HFFc6 (cell line): ENCODE measurements around the gene ZNF19. TPM values are rescaled to one million over a fixed set of nuclear protein-coding genes. Genes with fewer than 3 reads are reported as not detected.

Source experiments
- DNase-seq: peaks from one replicate; pipeline ENCODE4 v3.0.0-alpha.2; 2018
- H3K27ac Mint-ChIP-seq: 2 replicates; pipeline ENCODE4 v1.8.0; 2020; ENCODE audit warnings: mild to moderate bottlenecking, mixed read lengths
- H3K27me3 Mint-ChIP-seq: 2 replicates; pipeline ENCODE4 v1.8.0; 2021; ENCODE audit warnings: mild to moderate bottlenecking, moderate library complexity, mixed read lengths; ENCODE audit not compliant: insufficient read depth
- H3K36me3 Mint-ChIP-seq: 2 replicates; pipeline ENCODE4 v1.8.0; 2021; ENCODE audit warnings: low read depth, mixed read lengths
- H3K4me1 Mint-ChIP-seq: 2 replicates; pipeline ENCODE4 v1.8.0; 2020; ENCODE audit warnings: low read depth, mixed read lengths
- H3K4me3 Mint-ChIP-seq: 2 replicates; pipeline ENCODE4 v1.8.0; 2020; ENCODE audit warnings: mild to moderate bottlenecking, moderate library complexity, mixed read lengths
- H3K9me3 Mint-ChIP-seq: 2 replicates; pipeline ENCODE4 v1.8.0; 2020; ENCODE audit warnings: mild to moderate bottlenecking, mixed read lengths
- long read RNA-seq: library from polyadenylated mRNA; unstranded; transcript quantifications from one replicate; pipeline ENCODE4 v2.0.0, GENCODE V29; 2019
- total RNA-seq, 6 experiments: library from RNA; stranded (reverse); fragmentation: NEBNext Ultra II Directional; extraction: Animal tissue kit (Norgen Biotek cat#: 25700); gene quantifications; 2 replicates in 1 of 6; 3 replicates in 5 of 6; pipeline ENCODE4 v1.2.3, GENCODE V29; 2021
- TF ChIP-seq, protein P1 (sequence below): fragments of 200-600 bp; sonication (generic); IDR thresholded peaks from 2 replicates; pipeline ENCODE4 v1.5.0; 2021; ENCODE audit warnings: antibody characterized with exemption, mild to moderate bottlenecking

The ZNF19 gene
- 1 to 10 TPM; 1.1 to 2.0 (median 1.6) TPM for total RNA-seq
- long read RNA-seq: 0 reads

GRCh38 chr16:71489122-71489521 lies at the start of gene ZNF19:
ZNF19 (minus strand) TSS chr16:71489324; CDS start chr16:71482114, 7,210 bp downstream.
- H3K9me3 Mint-ChIP-seq: no peaks in the 10 kb centered on the region
- peaks cover 9% of the 10 kb centered on the region; the same call in 1 of the 2 replicates for H3K27me3 Mint-ChIP-seq
- H3K36me3 Mint-ChIP-seq: no peaks in the 10 kb centered on the region

GRCh38 chr16:71537643-71538042 lies 48.5 kb upstream of the ZNF19 start:
- Mint-ChIP-seq H3K36me3 (no peaks in the 10 kb centered on the region), H3K27ac (no peak overlapping the region), H3K4me3 (no peak overlapping the region), H3K27me3 (peaks cover 16% of the 10 kb centered on the region), H3K9me3 (no peaks in the 10 kb centered on the region), H3K4me1 (no peaks in the 10 kb centered on the region)
- peak; percentile 32 for DNase-seq
- TF ChIP-seq, protein P1, sequence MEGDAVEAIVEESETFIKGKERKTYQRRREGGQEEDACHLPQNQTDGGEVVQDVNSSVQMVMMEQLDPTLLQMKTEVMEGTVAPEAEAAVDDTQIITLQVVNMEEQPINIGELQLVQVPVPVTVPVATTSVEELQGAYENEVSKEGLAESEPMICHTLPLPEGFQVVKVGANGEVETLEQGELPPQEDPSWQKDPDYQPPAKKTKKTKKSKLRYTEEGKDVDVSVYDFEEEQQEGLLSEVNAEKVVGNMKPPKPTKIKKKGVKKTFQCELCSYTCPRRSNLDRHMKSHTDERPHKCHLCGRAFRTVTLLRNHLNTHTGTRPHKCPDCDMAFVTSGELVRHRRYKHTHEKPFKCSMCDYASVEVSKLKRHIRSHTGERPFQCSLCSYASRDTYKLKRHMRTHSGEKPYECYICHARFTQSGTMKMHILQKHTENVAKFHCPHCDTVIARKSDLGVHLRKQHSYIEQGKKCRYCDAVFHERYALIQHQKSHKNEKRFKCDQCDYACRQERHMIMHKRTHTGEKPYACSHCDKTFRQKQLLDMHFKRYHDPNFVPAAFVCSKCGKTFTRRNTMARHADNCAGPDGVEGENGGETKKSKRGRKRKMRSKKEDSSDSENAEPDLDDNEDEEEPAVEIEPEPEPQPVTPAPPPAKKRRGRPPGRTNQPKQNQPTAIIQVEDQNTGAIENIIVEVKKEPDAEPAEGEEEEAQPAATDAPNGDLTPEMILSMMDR: peak; percentile 80

More at GRCh38 chr16:71489122-71489521, at the start of gene ZNF19:
- H3K27ac Mint-ChIP-seq: no peak within 1 kb of the TSS
- no peak within 1 kb of the TSS for H3K4me3 Mint-ChIP-seq
- DNase-seq: no peak
- H3K4me1 Mint-ChIP-seq: peaks cover 12% of the 10 kb centered on the region
- TF ChIP-seq, protein P1: no peak

GRCh38 chr16:71536752-71537499 lies 47.8 kb upstream of the ZNF19 start:
- H3K27me3 Mint-ChIP-seq: peaks cover 14% of the 10 kb centered on the region
- no peak for DNase-seq
- no peak overlapping the region for H3K27ac Mint-ChIP-seq
- H3K4me3 Mint-ChIP-seq: no peak overlapping the region
- H3K4me1 Mint-ChIP-seq: no peaks in the 10 kb centered on the region
- TF ChIP-seq, protein P1: no peak
- H3K36me3 Mint-ChIP-seq: no peaks in the 10 kb centered on the region
- H3K9me3 Mint-ChIP-seq: no peaks in the 10 kb centered on the region

- Mint-ChIP-seq H3K27me3 (peaks cover 17% of the 10 kb centered on the region; the same call in 1 of the 2 replicates), H3K27ac (no peak overlapping the region), H3K9me3 (no peaks in the 10 kb centered on the region), H3K4me3 (no peak overlapping the region), H3K36me3 (no peaks in the 10 kb centered on the region), H3K4me1 (no peaks in the 10 kb centered on the region)
- DNase-seq: no peak
- TF ChIP-seq, protein P1: no peak
These were observed 43.2 kb upstream of the ZNF19 start for GRCh38 chr16:71532366-71532765.

- Mint-ChIP-seq H3K27ac (no peak overlapping the region), H3K9me3 (no peaks in the 10 kb centered on the region), H3K4me3 (no peak overlapping the region), H3K36me3 (no peaks in the 10 kb centered on the region), H3K4me1 (peaks cover 20% of the 10 kb centered on the region), H3K27me3 (peaks cover 15% of the 10 kb centered on the region)
- TF ChIP-seq, protein P1: no peak
- no peak for DNase-seq
These were observed 39.7 kb upstream of the ZNF19 start for GRCh38 chr16:71528863-71529262.
